HG03521 (cell line): ENCODE data around the gene CDIP1.

Source experiments
- ATAC-seq: cut with Tn5 transposase; IDR thresholded peaks from one replicate; pipeline ENCODE4 v1.9.1; 2021; ENCODE audit warnings: mild to moderate bottlenecking, moderate library complexity; ENCODE audit not compliant: unreplicated experiment

CDIP1 gene

GRCh38 chr16:4494746-4495490 lies 43.7 kb downstream of the CDIP1 start:
- ATAC-seq = no peak

- no peak for ATAC-seq
These were observed 46.7 kb downstream of the CDIP1 start for GRCh38 chr16:4491898-4492297.

- no peak for ATAC-seq
These were observed 49.5 kb downstream of the CDIP1 start for GRCh38 chr16:4489030-4489429.

GRCh38 chr16:4488499-4488967 lies 50.0 kb downstream of the CDIP1 start:
- no peak for ATAC-seq

- ATAC-seq = no peak
These were observed 50.5 kb downstream of the CDIP1 start for GRCh38 chr16:4487955-4488498.

GRCh38 chr16:4486126-4486893 lies 52.3 kb downstream of the CDIP1 start:
- ATAC-seq = no peak

- no peak for ATAC-seq
These were observed 56.6 kb downstream of the CDIP1 start for GRCh38 chr16:4481963-4482362.

- no peak for ATAC-seq
These were observed 57.0 kb downstream of the CDIP1 start for GRCh38 chr16:4481526-4481925.

- no peak for ATAC-seq
These were observed 60.6 kb downstream of the CDIP1 start for GRCh38 chr16:4477966-4478365.

GRCh38 chr16:4475880-4476788 lies 62.4 kb downstream of the CDIP1 start, which contains the start of gene HMOX2:
Gene HMOX2, plus strand, starts transcription at chr16:4476398. Its CDS starts 29,127 bp downstream, at chr16:4505525.
- peak; percentile 78 for ATAC-seq

- peak; percentile 41 for ATAC-seq
These were observed 64.2 kb downstream of the CDIP1 start, which contains the start of gene NMRAL1 for GRCh38 chr16:4474192-4474961. Gene NMRAL1, minus strand, starts transcription at chr16:4474625. Its CDS starts 493 bp downstream, at chr16:4474132.

GRCh38 chr16:4472880-4473279 lies 65.7 kb downstream of the CDIP1 start:
- no peak for ATAC-seq

- no peak for ATAC-seq
These were observed 66.7 kb downstream of the CDIP1 start for GRCh38 chr16:4471869-4472268.

- ATAC-seq = no peak
These were observed 69.6 kb downstream of the CDIP1 start for GRCh38 chr16:4468972-4469371.

GRCh38 chr16:4467916-4468315 lies 70.7 kb downstream of the CDIP1 start:
- no peak for ATAC-seq

GRCh38 chr16:4465977-4466779 lies 72.4 kb downstream of the CDIP1 start:
- ATAC-seq = no peak

GRCh38 chr16:4463522-4464163 lies 74.9 kb downstream of the CDIP1 start:
- ATAC-seq = no peak

GRCh38 chr16:4461250-4462085 lies 77.1 kb downstream of the CDIP1 start:
- ATAC-seq = no peak
